GM21423 (cell line): ENCODE data around the gene R3HDM4.
"Not testable (repeated sequence)": the region's sequence is repeated elsewhere in the genome, so short reads cannot be mapped to it uniquely, and the experiment has no call there.

ENCODE experiments used
- ATAC-seq: cut with Tn5 transposase; IDR thresholded peaks from one replicate; pipeline ENCODE4 v1.9.1; 2021; ENCODE audit warnings: mild to moderate bottlenecking, moderate library complexity; ENCODE audit not compliant: unreplicated experiment

The R3HDM4 gene

GRCh38 chr19:878751-879561 is 34.1 kb downstream of the R3HDM4 start:
- ATAC-seq, result not testable (repeated sequence)

GRCh38 chr19:877992-878660 is 34.9 kb downstream of the R3HDM4 start:
- not testable (repeated sequence) for ATAC-seq

DNA sequence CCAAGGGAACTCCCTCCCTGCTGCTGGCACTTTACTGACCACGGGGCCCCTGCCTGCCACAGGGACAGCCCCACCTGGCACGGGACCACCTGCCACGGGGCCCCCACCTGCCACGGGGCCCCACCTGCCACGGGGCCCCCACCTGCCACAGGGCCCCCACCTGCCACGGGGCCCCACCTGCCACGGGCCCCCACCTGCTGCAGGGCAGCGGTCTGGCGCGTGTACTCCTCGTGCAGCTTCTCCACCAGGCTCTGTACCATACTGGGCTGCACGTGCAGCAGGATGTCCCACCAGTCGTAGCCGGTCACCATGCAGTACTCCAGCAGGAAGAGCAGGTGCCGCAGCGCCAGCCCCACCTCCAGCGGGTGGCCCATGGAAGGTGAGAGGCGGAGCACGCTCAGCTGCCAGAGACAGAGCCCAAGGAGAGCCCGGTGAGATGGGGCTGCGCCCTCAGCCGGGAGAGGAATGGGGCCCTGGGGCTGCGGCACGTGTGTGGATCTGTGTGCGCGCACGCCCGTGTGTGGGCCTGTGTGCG is 36.2 kb downstream of the R3HDM4 start:
- no peak for ATAC-seq

- no peak for ATAC-seq
Observed at GRCh38 chr19:876089-876488, 36.9 kb downstream of the R3HDM4 start.

DNA sequence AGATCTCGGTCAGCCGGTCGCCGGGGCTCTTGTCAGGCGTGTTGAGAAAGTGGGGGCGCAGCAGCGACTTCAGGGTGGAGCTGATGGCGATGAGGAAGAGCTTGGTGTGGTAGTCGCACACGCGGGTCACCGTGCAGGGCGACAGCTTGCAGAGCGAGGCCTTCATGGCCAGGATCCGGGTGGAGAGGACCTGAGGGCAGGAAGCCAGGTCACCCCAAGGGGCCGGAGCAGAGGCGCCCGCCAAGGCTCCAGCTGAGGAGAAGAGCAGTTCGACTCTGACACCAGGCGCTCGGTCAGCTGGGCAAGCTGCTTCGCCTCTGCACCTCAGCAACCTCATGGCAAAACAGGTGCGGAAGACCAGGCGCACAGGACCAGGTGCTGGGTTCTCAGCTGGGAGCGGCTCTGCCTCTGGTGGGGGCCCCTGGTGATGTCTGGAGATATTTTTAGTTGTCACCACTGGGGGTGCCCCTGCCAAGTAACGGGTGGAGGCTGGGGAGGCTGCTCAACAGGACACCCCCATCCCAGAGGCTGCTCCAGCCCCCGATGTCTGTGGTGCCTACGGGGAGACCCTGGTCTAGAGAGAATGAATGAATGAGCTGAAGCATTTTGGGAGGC is 37.6 kb downstream of the R3HDM4 start:
- ATAC-seq, result no peak

- ATAC-seq, result no peak
Observed at GRCh38 chr19:873561-874041, 39.4 kb downstream of the R3HDM4 start.

DNA sequence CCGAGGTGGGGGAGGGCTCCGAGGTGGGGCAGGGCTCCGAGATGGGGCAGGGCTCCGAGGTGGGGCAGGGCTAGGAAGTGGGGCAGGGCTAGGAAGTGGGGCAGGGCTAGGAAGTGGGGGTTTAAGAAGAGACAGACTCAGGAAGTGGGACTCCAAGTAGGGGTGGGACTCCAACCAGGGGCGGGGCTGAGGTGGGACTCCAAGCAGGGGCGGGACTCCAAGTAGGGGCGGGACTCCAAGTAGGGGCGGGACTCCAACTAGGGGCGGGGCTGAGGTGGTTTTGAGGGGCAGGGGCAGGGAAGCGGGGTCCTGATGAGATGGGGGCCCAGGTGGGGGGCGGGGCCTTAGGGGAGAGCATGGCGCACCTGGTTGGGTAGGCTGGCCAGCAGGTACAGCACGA is 39.9 kb downstream of the R3HDM4 start:
- no peak for ATAC-seq

DNA sequence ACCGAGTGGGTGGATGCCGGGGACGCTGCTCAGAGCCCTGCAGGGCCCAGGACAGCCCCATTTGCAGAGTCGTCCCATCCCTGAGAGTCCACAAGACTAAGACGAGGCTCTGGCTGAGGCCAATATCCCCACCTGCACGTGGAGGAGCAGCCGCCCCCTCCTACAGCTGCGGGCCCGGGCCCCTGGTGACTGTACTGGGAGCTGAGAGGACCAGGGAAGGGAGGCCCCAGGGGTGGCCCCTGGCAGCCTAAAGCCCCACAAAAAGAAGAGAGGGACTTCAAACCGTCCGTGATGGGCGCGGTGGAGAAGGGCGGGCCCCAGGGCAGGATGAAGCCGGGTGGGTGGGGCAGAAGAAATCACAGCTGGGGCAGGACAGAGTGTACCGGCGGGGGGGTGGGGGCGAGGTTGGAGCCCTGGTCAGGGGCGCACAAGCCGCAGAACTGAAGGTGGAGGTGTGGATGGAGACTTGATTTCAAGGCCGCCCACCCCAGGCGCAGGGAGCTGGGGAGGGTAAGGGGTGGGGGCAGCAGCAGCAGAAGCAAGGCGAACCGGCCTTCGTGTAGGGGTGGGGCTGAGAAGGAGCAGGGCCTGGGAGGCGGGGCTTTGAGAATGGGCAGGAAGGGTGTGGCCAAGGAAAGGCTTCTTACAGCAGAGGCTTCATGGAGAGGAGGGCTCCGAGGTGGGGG is 40.6 kb downstream of the R3HDM4 start:
- ATAC-seq, result no peak

GRCh38 chr19:871446-872265 is 41.4 kb downstream of the R3HDM4 start:
- ATAC-seq, result no peak

GRCh38 chr19:870963-871401 is 42.0 kb downstream of the R3HDM4 start:
- no peak for ATAC-seq

- ATAC-seq, result no peak
Observed at GRCh38 chr19:870314-870713, 42.7 kb downstream of the R3HDM4 start.

- no peak for ATAC-seq
Observed at GRCh38 chr19:869245-870177, 43.5 kb downstream of the R3HDM4 start.

- ATAC-seq, result no peak
Observed at GRCh38 chr19:868458-869244, 44.4 kb downstream of the R3HDM4 start.

GRCh38 chr19:867855-868457 is 45.1 kb downstream of the R3HDM4 start:
- ATAC-seq, result no peak

GRCh38 chr19:867301-867793 is 45.7 kb downstream of the R3HDM4 start:
- no peak for ATAC-seq

- no peak for ATAC-seq
Observed at GRCh38 chr19:866769-867300, 46.2 kb downstream of the R3HDM4 start.

- ATAC-seq, result no peak
Observed at GRCh38 chr19:863315-863620, 49.8 kb downstream of the R3HDM4 start.
